NCI-H2227 (cell line): ENCODE measurements around the gene PSMG1.
A peak's percentile ranks its signal among the peaks of the same experiment; 100 is the strongest.

ENCODE experiments used
- DNase-seq: peaks from one replicate; lab custom pipeline; 2025; ENCODE audit not compliant: unreplicated experiment; lab: John Stamatoyannopoulos, UW

The PSMG1 gene

GRCh38 chr21:39189857-39190604, 6.8 kb upstream of the PSMG1 start:
- DNase-seq, result no peak

GRCh38 chr21:39188521-39189139, 5.4 kb upstream of the PSMG1 start:
- DNase-seq, result no peak

GRCh38 chr21:39187141-39187540, 3.9 kb upstream of the PSMG1 start:
- no peak for DNase-seq

GRCh38 chr21:39186676-39187075, 3.4 kb upstream of the PSMG1 start:
- peak; percentile 18 for DNase-seq

- no peak for DNase-seq
Measured at GRCh38 chr21:39185157-39185556, 1.9 kb upstream of the PSMG1 start.

GRCh38 chr21:39184050-39184980, 1.1 kb upstream of the PSMG1 start:
- no peak for DNase-seq

GRCh38 chr21:39182484-39183271, 573 bp downstream of the PSMG1 start:
- peak; percentile 65 for DNase-seq

GRCh38 chr21:39182016-39182415, 1.2 kb downstream of the PSMG1 start:
- DNase-seq, result no peak

GRCh38 chr21:39181205-39181818, 1.9 kb downstream of the PSMG1 start:
- no peak for DNase-seq

GRCh38 chr21:39180429-39181019, 2.7 kb downstream of the PSMG1 start:
- DNase-seq, result no peak

- DNase-seq, result no peak
Measured at GRCh38 chr21:39178421-39178820, 4.8 kb downstream of the PSMG1 start.

GRCh38 chr21:39176271-39176709, 7.0 kb downstream of the PSMG1 start:
- DNase-seq, result no peak

GRCh38 chr21:39175665-39176064, 7.6 kb downstream of the PSMG1 start:
- DNase-seq, result no peak

GRCh38 chr21:39175154-39175553, 8.1 kb downstream of the PSMG1 start:
- peak; percentile 46 for DNase-seq

- DNase-seq, result no peak
Measured at GRCh38 chr21:39173716-39174680, 9.3 kb downstream of the PSMG1 start.

GRCh38 chr21:39169906-39170305, 13.3 kb downstream of the PSMG1 start:
- no peak for DNase-seq

- no peak for DNase-seq
Measured at GRCh38 chr21:39168800-39169199, 14.5 kb downstream of the PSMG1 start.

- DNase-seq, result no peak
Measured at GRCh38 chr21:39164523-39164922, 18.7 kb downstream of the PSMG1 start.

- DNase-seq, result no peak
Measured at GRCh38 chr21:39161064-39161463, 22.2 kb downstream of the PSMG1 start.
